DND-41 (cell line): ENCODE results near the gene SLC35G3.

Source experiments
- ATAC-seq: fragments of 200-7000 bp; cut with Tn5 transposase; 3 replicates; pipeline ENCODE4 v1.9.1; 2021; ENCODE audit warnings: low read depth; ENCODE audit not compliant: insufficient read depth
- DNase-seq: peaks from one replicate; pipeline ENCODE4 v3.0.0-alpha.2; 2020
- H2AFZ ChIP-seq: 2 replicates; pipeline ENCODE4 v1.6.0; 2012; ENCODE audit warnings: low read depth, low read length
- H3K27ac ChIP-seq: 2 replicates; pipeline ENCODE4 v1.5.1; 2012; ENCODE audit warnings: low read length, inconsistent platforms
- H3K27me3 ChIP-seq: fragments of 200-600 bp; sonication (generic); 2 replicates; pipeline ENCODE4 v1.6.0; 2012; ENCODE audit warnings: low read length, mild to moderate bottlenecking, inconsistent platforms; ENCODE audit not compliant: insufficient read depth, poor library complexity
- H3K36me3 ChIP-seq: 2 replicates; pipeline ENCODE4 v1.5.1; 2012; ENCODE audit warnings: low read length, inconsistent platforms; ENCODE audit not compliant: insufficient read depth
- H3K4me1 ChIP-seq: 2 replicates; pipeline ENCODE4 v1.5.1; 2012; ENCODE audit warnings: mild to moderate bottlenecking, low read length; ENCODE audit not compliant: insufficient read depth
- H3K4me2 ChIP-seq: 2 replicates; pipeline ENCODE4 v1.6.0; 2012; ENCODE audit warnings: mild to moderate bottlenecking, moderate library complexity, low read length, inconsistent platforms; ENCODE audit not compliant: insufficient read depth
- H3K4me3 ChIP-seq, 2 experiments: fragments of 200-600 bp in 1 of 2; shearing (Covaris generic) in 1 of 2; 2 replicates each; pipeline ENCODE4 v1.5.1; 2012 to 2016; ENCODE audit warnings: inconsistent platforms in 2 of 2, low read length in 2 of 2, mild to moderate bottlenecking in 2 of 2, low read depth in 1 of 2, moderate library complexity in 1 of 2
- H3K79me2 ChIP-seq: 2 replicates; pipeline ENCODE4 v1.6.0; 2012; ENCODE audit warnings: low read length, inconsistent platforms; ENCODE audit not compliant: insufficient read depth
- H3K9ac ChIP-seq: 2 replicates; pipeline ENCODE4 v1.6.0; 2012; ENCODE audit warnings: low read depth, mild to moderate bottlenecking, inconsistent platforms, low read length, moderate library complexity
- H3K9me3 ChIP-seq: 2 replicates; pipeline ENCODE4 v1.5.1; 2012; ENCODE audit warnings: low read length, moderate library complexity, mild to moderate bottlenecking, inconsistent platforms; ENCODE audit not compliant: insufficient read depth, severe bottlenecking
- H4K20me1 ChIP-seq: 2 replicates; pipeline ENCODE4 v1.6.0; 2012; ENCODE audit warnings: low read length; ENCODE audit not compliant: insufficient read depth
- EZH2 ChIP-seq: IDR thresholded peaks from 3 replicates; pipeline ENCODE4 v1.6.1; 2012; ENCODE audit warnings: borderline replicate concordance, low read depth, mild to moderate bottlenecking, moderate library complexity, low read length, inconsistent platforms; ENCODE audit not compliant: severe bottlenecking
- TF ChIP-seq, protein P1 (sequence below): IDR thresholded peaks from 2 replicates; pipeline ENCODE4 v1.5.1; 2012; ENCODE audit warnings: borderline replicate concordance, low read length, moderate library complexity, mild to moderate bottlenecking; ENCODE audit not compliant: poor library complexity, severe bottlenecking; ENCODE audit errors: extremely low read depth

Gene SLC35G3

DNA sequence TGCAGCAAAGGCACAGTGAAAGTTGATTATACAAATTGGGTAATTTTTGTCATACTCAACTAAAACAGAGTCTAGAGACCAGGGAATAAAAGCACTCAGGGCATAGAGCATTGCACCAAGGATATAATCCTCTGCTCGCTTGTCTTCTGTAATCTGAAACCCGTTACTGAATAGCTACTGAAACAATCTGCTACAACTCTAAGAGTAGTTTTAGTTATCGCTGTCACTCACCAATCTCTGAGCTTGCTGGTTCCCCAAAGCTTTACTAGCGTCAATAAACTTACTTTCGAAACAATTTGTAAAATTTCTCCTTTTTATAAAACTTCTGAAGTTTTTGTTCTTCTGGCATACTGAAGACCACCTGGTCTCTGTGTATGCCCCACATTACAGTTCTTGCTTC lies 22.9 kb upstream of the SLC35G3 start:
- H3K4me2 ChIP-seq = no peak overlapping the region
- no peaks in the 10 kb centered on the region for H3K79me2 ChIP-seq
- ATAC-seq (no peak), DNase-seq (no peak)
- no peak overlapping the region for H2AFZ ChIP-seq
- H3K27ac ChIP-seq = no peak overlapping the region
- peaks cover 5% of the 10 kb centered on the region for H3K27me3 ChIP-seq
- no peaks in the 10 kb centered on the region for H4K20me1 ChIP-seq
- H3K4me1 ChIP-seq = peaks cover 62% of the 10 kb centered on the region
- H3K36me3 ChIP-seq = no peaks in the 10 kb centered on the region
- no peak for TF ChIP-seq EZH2
- TF ChIP-seq, protein P1, sequence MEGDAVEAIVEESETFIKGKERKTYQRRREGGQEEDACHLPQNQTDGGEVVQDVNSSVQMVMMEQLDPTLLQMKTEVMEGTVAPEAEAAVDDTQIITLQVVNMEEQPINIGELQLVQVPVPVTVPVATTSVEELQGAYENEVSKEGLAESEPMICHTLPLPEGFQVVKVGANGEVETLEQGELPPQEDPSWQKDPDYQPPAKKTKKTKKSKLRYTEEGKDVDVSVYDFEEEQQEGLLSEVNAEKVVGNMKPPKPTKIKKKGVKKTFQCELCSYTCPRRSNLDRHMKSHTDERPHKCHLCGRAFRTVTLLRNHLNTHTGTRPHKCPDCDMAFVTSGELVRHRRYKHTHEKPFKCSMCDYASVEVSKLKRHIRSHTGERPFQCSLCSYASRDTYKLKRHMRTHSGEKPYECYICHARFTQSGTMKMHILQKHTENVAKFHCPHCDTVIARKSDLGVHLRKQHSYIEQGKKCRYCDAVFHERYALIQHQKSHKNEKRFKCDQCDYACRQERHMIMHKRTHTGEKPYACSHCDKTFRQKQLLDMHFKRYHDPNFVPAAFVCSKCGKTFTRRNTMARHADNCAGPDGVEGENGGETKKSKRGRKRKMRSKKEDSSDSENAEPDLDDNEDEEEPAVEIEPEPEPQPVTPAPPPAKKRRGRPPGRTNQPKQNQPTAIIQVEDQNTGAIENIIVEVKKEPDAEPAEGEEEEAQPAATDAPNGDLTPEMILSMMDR = no peak
- H3K9ac ChIP-seq = no peak overlapping the region
- H3K9me3 ChIP-seq = no peaks in the 10 kb centered on the region
- H3K4me3 ChIP-seq = no peak overlapping the region

DNA sequence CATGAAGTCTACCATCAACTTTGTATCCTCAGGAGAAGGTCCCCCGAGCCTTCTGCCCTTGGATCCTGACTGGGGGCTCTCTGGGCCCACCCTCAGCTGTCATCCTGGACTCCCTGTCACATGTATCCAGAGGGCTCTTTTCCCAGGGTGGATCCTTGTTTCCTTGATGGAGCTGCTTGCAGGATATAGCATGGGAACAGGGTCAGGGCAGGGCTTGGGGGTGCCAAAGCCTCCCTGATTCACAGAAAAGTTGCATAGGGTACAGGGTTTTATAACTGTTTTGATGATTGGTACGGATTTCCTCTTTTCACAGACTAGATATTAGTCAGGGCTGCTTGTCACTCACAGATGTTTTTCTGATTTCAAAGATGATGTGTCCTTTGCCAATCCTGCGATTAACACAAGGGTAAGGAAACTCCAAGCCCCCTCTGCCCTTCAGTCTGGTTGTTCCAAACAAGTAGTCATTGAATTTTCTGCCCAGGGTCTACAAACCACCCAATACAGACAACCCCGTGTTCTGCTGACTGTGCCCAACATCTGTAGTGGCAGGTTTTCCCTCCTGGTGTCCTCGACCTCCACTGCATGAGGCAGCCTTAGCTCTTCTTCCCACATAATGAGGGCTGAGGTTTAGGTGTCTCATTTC lies 20.6 kb upstream of the SLC35G3 start:
- Histone ChIP-seq H3K79me2 (no peaks in the 10 kb centered on the region), H3K36me3 (no peaks in the 10 kb centered on the region), H3K4me3 (peak overlapping the region in 1 of 2 experiments; percentile 45; a peak in 2 of 4 replicates), H2AFZ (peak overlapping the region; percentile 17; the same call in 1 of the 2 replicates), H3K9ac (peak overlapping the region; percentile 56), H3K27me3 (peaks cover 16% of the 10 kb centered on the region), H3K4me2 (peak overlapping the region; percentile 66), H3K9me3 (no peaks in the 10 kb centered on the region), H4K20me1 (no peaks in the 10 kb centered on the region), H3K4me1 (peaks cover 67% of the 10 kb centered on the region), H3K27ac (peak overlapping the region; percentile 87)
- ATAC-seq (peak; percentile 56), DNase-seq (peak; percentile 69)
- TF ChIP-seq, protein P1 = peak; percentile 56
- TF ChIP-seq EZH2 = no peak

DNA sequence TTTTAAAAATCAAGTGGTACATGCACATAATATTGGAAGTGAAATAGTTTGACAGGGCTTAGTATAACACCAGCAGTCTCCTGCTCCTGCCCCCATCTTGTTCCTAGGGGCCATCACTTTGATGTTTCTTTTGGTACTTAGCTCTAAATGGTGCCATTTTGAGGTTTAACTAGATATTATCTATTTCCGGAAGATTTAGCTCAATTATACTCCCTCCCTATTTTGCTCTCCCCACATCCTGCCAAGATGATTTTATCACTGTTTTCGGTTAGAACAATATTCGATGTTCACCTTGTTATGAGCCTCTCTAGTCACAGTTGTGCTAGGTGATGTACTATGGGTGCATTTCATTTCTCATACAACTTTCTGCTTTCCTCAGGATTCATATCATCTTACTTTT lies 20.0 kb upstream of the SLC35G3 start:
- H2AFZ ChIP-seq = no peak overlapping the region
- DNase-seq (peak; percentile 69), ATAC-seq (peak; percentile 89)
- no peaks in the 10 kb centered on the region for H3K79me2 ChIP-seq
- peaks cover 66% of the 10 kb centered on the region for H3K4me1 ChIP-seq
- no peaks in the 10 kb centered on the region for H4K20me1 ChIP-seq
- H3K27ac ChIP-seq = peak overlapping the region; percentile 87
- peaks cover 15% of the 10 kb centered on the region for H3K27me3 ChIP-seq
- peak overlapping the region in 1 of 2 experiments; percentile 45; a peak in 2 of 4 replicates for H3K4me3 ChIP-seq
- peak overlapping the region; percentile 56 for H3K9ac ChIP-seq
- H3K9me3 ChIP-seq = no peaks in the 10 kb centered on the region
- H3K36me3 ChIP-seq = no peaks in the 10 kb centered on the region
- TF ChIP-seq, protein P1 = no peak
- peak overlapping the region; percentile 66 for H3K4me2 ChIP-seq
